A673 (cell line): ENCODE data around the gene RFPL1.

Source experiments
- EZH2 ChIP-seq: fragments of 200-600 bp; sonication (generic); IDR thresholded peaks from 2 replicates; pipeline ENCODE4 v1.6.1; 2017; ENCODE audit warnings: borderline replicate concordance, low read depth, mild to moderate bottlenecking, mixed read lengths, antibody characterized with exemption, low read length; ENCODE audit not compliant: poor library complexity, severe bottlenecking
- TF ChIP-seq, protein P1 (sequence below): fragments of 300-800, 200-600 bp; sonication (generic); conservative IDR thresholded peaks from 2 replicates; pipeline ENCODE4 v1.5.1; 2017; ENCODE audit warnings: low read depth, mild to moderate bottlenecking, antibody characterized with exemption, low read length, moderate library complexity, mixed read lengths

DNA sequence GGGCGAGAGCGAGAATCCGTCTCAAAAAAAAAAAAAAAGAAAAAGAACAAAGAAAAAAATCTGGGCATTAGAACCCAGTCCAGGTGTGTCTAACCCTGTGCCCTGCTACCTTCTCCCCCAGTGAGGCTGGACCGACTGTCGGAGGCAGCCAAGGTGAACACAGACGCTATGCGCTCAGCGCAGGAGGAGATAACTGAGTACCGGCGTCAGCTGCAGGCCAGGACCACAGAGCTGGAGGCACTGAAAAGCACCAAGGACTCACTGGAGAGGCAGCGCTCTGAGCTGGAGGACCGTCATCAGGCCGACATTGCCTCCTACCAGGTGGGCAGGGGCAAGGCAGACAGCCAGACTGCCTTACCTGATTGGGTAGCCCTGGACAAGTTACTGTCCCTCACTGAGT lies 44.9 kb downstream of the RFPL1 start:
- TF ChIP-seq, protein P1, sequence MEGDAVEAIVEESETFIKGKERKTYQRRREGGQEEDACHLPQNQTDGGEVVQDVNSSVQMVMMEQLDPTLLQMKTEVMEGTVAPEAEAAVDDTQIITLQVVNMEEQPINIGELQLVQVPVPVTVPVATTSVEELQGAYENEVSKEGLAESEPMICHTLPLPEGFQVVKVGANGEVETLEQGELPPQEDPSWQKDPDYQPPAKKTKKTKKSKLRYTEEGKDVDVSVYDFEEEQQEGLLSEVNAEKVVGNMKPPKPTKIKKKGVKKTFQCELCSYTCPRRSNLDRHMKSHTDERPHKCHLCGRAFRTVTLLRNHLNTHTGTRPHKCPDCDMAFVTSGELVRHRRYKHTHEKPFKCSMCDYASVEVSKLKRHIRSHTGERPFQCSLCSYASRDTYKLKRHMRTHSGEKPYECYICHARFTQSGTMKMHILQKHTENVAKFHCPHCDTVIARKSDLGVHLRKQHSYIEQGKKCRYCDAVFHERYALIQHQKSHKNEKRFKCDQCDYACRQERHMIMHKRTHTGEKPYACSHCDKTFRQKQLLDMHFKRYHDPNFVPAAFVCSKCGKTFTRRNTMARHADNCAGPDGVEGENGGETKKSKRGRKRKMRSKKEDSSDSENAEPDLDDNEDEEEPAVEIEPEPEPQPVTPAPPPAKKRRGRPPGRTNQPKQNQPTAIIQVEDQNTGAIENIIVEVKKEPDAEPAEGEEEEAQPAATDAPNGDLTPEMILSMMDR, result no peak
- no peak for TF ChIP-seq EZH2
